K562 (cell line): Measurements from ENCODE around the gene AGRN. TPM values are rescaled to one million over a fixed set of nuclear protein-coding genes. Genes with fewer than 3 reads are reported as not detected.

Experiments used
- AFF1 ChIP-seq, 2 experiments: fragments of 450-650 bp; IDR thresholded peaks; 2 replicates each; pipeline ENCODE4 v1.6.1; 2018; ENCODE audit warnings: mild to moderate bottlenecking in 2 of 2, low read depth in 1 of 2; ENCODE audit not compliant: partially characterized antibody in 2 of 2
- E2F6 ChIP-seq, 2 experiments: IDR thresholded peaks; 2 replicates each; pipeline ENCODE4 v1.6.1; 2011; ENCODE audit warnings: borderline replicate concordance in 1 of 2, control low read depth in 1 of 2, low read depth in 1 of 2, low read length in 1 of 2, mild to moderate bottlenecking in 1 of 2, mixed read lengths in 1 of 2, moderate library complexity in 1 of 2; ENCODE audit not compliant: insufficient read depth in 1 of 2, insufficient read length in 1 of 2, poor library complexity in 1 of 2, severe bottlenecking in 1 of 2; ENCODE audit errors: extremely low read depth in 1 of 2
- EWSR1 ChIP-seq: fragments of 450-650 bp; IDR thresholded peaks from 2 replicates; pipeline ENCODE4 v1.6.1; 2018; ENCODE audit warnings: borderline replicate concordance, mild to moderate bottlenecking, low read depth, moderate library complexity; ENCODE audit not compliant: partially characterized antibody
- GATAD2A ChIP-seq: fragments of 450-650 bp; IDR thresholded peaks from 2 replicates; pipeline ENCODE4 v1.6.1; 2017
- HDAC1 ChIP-seq, 2 experiments: fragments of 450-650 bp; IDR thresholded peaks; 2 replicates each; pipeline ENCODE4 v1.6.1; 2016 to 2017; ENCODE audit warnings: inconsistent platforms in 1 of 2, mild to moderate bottlenecking in 1 of 2, moderate library complexity in 1 of 2
- HNRNPL ChIP-seq: fragments of 200-400 bp; formaldehyde crosslinking; IDR thresholded peaks from 2 replicates; pipeline ENCODE4 v1.6.1; 2017; ENCODE audit warnings: low read depth, mild to moderate bottlenecking, low read length
- KAT7 ChIP-seq: sonication (generic); formaldehyde crosslinking; IDR thresholded peaks from 2 replicates; pipeline ENCODE4 v1.8.0; 2022; ENCODE audit warnings: missing genetic modification reagents, mild to moderate bottlenecking, borderline replicate concordance
- L3MBTL2 ChIP-seq: fragments of 450-650 bp; IDR thresholded peaks from 2 replicates; pipeline ENCODE4 v1.6.1; 2016; ENCODE audit warnings: mild to moderate bottlenecking, moderate library complexity
- MAX ChIP-seq: sonication (generic); formaldehyde crosslinking; IDR thresholded peaks from 2 replicates; pipeline ENCODE4 v1.9.0; 2022; ENCODE audit warnings: mild to moderate bottlenecking, missing genetic modification reagents
- MEIS2 ChIP-seq: fragments of 450-650 bp; IDR thresholded peaks from 2 replicates; pipeline ENCODE4 v1.6.1; 2014; ENCODE audit warnings: mild to moderate bottlenecking; ENCODE audit not compliant: partially characterized antibody
- NCOA2 ChIP-seq, 2 experiments: fragments of 450-650 bp; IDR thresholded peaks; 2 replicates each; pipeline ENCODE4 v1.6.1; 2018; ENCODE audit warnings: mild to moderate bottlenecking in 2 of 2, moderate library complexity in 1 of 2; ENCODE audit not compliant: partially characterized antibody in 2 of 2
- NRF1 ChIP-seq, 2 experiments: fragments of 450-650 bp; IDR thresholded peaks in 1 of 2; conservative IDR thresholded peaks in 1 of 2; 2 replicates each; pipeline ENCODE4 v1.6.1; 2014; ENCODE audit warnings: mild to moderate bottlenecking in 2 of 2
- PKNOX1 ChIP-seq: fragments of 450-650 bp; IDR thresholded peaks from 2 replicates; pipeline ENCODE4 v1.6.1; 2016
- RAD51 ChIP-seq: fragments of 450-650 bp; IDR thresholded peaks from 2 replicates; pipeline ENCODE4 v1.7.1; 2016; ENCODE audit warnings: low read depth, mild to moderate bottlenecking, borderline replicate concordance
- ZBTB1 ChIP-seq: sonication (generic); formaldehyde crosslinking; IDR thresholded peaks from 2 replicates; pipeline ENCODE4 v1.8.1; 2023; ENCODE audit warnings: missing genetic modification reagents, low read depth, mild to moderate bottlenecking, borderline replicate concordance
- ZNF239 ChIP-seq: fragments of 250-450 bp; sonication (Bioruptor Pico); IDR thresholded peaks from 2 replicates; pipeline ENCODE4 v1.4.0; 2020; ENCODE audit warnings: mild to moderate bottlenecking
- ZNF707 ChIP-seq: fragments of 250-450 bp; sonication (Bioruptor Pico); conservative IDR thresholded peaks from 2 replicates; pipeline ENCODE4 v1.8.0; 2022; ENCODE audit warnings: inconsistent platforms, mild to moderate bottlenecking, moderate library complexity
- ZNF740 ChIP-seq, 3 experiments: fragments of 200-800 bp in 1 of 3; sonication (Bioruptor generic) in 1 of 3; sonication (generic) in 1 of 3; formaldehyde crosslinking in 1 of 3; IDR thresholded peaks; 2 replicates each; pipeline versions ENCODE4 v1.6.1 to v1.8.0; 2016 to 2022; ENCODE audit warnings: mild to moderate bottlenecking in 2 of 3, missing compliant biosample characterization in 2 of 3, missing genetic modification characterization in 2 of 3, missing genetic modification reagents in 1 of 3
- polyA plus RNA-seq, 8 experiments: library from polyadenylated mRNA; depleted of rRNA in 4 of 8; stranded (reverse) in 5 of 8; unstranded in 3 of 8; fragments of >200 nt; fragmentation: Nextera tagmentation in 2 of 8; fragmentation: Illumina TruSeq in 1 of 8; extraction: Ambion mirVana in 2 of 8; extraction: Trizol in 1 of 8; gene quantifications; 2 replicates each; pipeline versions ENCODE4 v1.2.1 to v1.2.3, GENCODE V29; 2011 to 2014; ENCODE audit warnings: inconsistent platforms in 1 of 8, missing spikeins in 1 of 8
- total RNA-seq, 7 experiments: library from RNA; depleted of rRNA in 6 of 7; stranded (reverse); fragments of >200 nt in 6 of 7; fragmentation: Illumina TruSeq in 2 of 7; extraction: Trizol in 2 of 7; gene quantifications; 2 replicates each; pipeline versions ENCODE4 v1.2.1 to v1.2.3, GENCODE V29; 2011 to 2021; ENCODE audit warnings: low replicate concordance in 1 of 7

AGRN gene
- total and polyA plus RNA-seq, 9 of the 15 experiments (the other 6 are each of a cell fraction or from before 2014, with no cell fraction given) = 0.04 to 111 (median 18.1) TPM

- no peak for TF ChIP-seq ZNF707 (CRISPR knock-in tag)
- no peak for TF ChIP-seq EWSR1
- TF ChIP-seq GATAD2A = 0 out of 2 replicates have a peak, but pooled peaks have one; percentile 14
- no peak; the same call in 1 of the 2 replicates for TF ChIP-seq ZNF740 (CRISPR knock-in tag; IDR thresholded peaks at IDR 0.05)
- TF ChIP-seq ZNF740 (tag; IDR thresholded peaks at IDR 0.05) = no peak
- TF ChIP-seq HNRNPL = no peak
- peak; percentile 69 for TF ChIP-seq PKNOX1
- TF ChIP-seq E2F6 (IDR thresholded peaks at IDR 0.05; ENCODE audit: borderline replicate concordance in 1 of 2, extremely low read depth in 1 of 2, insufficient read depth in 1 of 2, insufficient read length in 1 of 2, low read depth in 1 of 2, low read length in 1 of 2, poor library complexity in 1 of 2, severe bottlenecking in 1 of 2) = peak in 1 of 2 experiments; percentile 78
- peak in 1 of 2 experiments; percentile 34; a peak in 1 of 4 replicates for TF ChIP-seq HDAC1 (IDR thresholded peaks at IDR 0.05)
- peak in 1 of 2 experiments; percentile 16; a peak in 1 of 4 replicates for TF ChIP-seq NRF1 (conservative IDR thresholded peaks at IDR 0.05 in 1 of 2, IDR thresholded peaks at IDR 0.05 in 1 of 2)
- 0 out of 2 replicates have a peak, but pooled peaks have one; percentile 39 for TF ChIP-seq L3MBTL2
- TF ChIP-seq KAT7 = no peak
- peak; percentile 63 for TF ChIP-seq MAX (CRISPR knock-in tag)
- peak; percentile 64 for TF ChIP-seq MEIS2
- no peak for TF ChIP-seq ZNF239 (CRISPR knock-in tag)
- peak; percentile 93 for TF ChIP-seq ZBTB1 (CRISPR knock-in tag)
- TF ChIP-seq AFF1 (IDR thresholded peaks at IDR 0.05; ENCODE audit: low read depth in 1 of 2, partially characterized antibody in 2 of 2) = no peak
- no peak for TF ChIP-seq NCOA2 (IDR thresholded peaks at IDR 0.05; ENCODE audit: partially characterized antibody in 2 of 2)
- TF ChIP-seq RAD51 = no peak
Observed at GRCh38 chr1:978069-978834, 41.7 kb upstream of the AGRN start (continued).
